ENCODE results near the gene NR4A3. TPM values are rescaled to one million over a fixed set of nuclear protein-coding genes. Genes with fewer than 3 reads are reported as not detected.

Gene NR4A3
- polyA plus RNA-seq, 1 experiment: 0.14 TPM

DNA sequence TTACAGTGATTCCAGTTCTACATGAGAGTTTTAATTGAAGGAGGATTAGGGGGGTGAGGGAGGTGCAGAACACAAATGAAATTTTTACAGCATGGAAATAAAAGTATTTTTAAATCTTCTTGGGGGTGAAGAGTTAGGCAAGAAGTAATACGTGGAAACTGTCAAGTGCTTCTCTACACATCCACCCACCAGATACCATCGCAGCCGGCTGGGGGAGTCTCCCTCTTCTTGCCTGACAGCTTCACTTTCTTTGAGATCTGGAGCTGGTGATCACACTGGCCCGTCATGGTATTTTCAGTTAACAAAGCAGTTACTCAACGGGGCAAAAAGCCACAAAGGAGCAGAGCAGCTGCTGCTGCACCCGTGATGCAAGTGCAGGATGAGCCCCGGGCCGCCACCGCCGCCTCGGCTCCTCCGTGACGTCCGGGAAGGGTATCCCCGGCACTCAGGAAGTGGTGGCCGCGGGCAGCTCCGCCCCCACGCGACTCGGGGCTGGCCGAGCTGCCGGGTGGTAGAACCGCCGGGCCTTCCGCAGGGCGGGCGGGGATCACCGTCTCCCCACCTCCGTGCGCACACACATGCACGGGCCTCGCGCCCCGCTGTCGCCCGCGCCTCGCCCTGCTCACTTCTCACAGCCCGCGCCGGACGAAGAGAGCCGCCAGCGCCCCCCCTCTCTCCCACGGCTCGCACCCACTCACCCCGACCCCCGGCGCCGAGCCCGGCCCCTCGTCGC lies 2.4 kb upstream of the NR4A3 start:
- Histone ChIP-seq H3K4me3 (ENCODE audit: low read depth, low read length) (peak overlapping the region; percentile 81), H3K27me3 (ENCODE audit: control insufficient read depth, insufficient read depth, low read length) (no peaks in the 10 kb centered on the region), H3K9me3 (ENCODE audit: control insufficient read depth, insufficient read depth, low read length) (no peaks in the 10 kb centered on the region; the same call in 1 of the 2 replicates), H3K27ac (ENCODE audit: low read depth, low read length) (peak overlapping the region; percentile 94)
- DNase-seq (ENCODE audit: low read depth, low spot score): peak; percentile 78
- ChIA-PET POLR2A (interaction anchor here (0.5 to 1.2 kb wide), 4 partner anchors 198 to 597 kb away, joined by 3 to 4 read pairs (median 3); partner anchors contain the start of genes ALG2 and SEC61B), CTCF (interaction anchor here (2.1 kb wide), 1 partner anchor 404 kb away, joined by 5 read pairs; no protein-coding TSS in a partner anchor)
- TF ChIP-seq, protein P1, sequence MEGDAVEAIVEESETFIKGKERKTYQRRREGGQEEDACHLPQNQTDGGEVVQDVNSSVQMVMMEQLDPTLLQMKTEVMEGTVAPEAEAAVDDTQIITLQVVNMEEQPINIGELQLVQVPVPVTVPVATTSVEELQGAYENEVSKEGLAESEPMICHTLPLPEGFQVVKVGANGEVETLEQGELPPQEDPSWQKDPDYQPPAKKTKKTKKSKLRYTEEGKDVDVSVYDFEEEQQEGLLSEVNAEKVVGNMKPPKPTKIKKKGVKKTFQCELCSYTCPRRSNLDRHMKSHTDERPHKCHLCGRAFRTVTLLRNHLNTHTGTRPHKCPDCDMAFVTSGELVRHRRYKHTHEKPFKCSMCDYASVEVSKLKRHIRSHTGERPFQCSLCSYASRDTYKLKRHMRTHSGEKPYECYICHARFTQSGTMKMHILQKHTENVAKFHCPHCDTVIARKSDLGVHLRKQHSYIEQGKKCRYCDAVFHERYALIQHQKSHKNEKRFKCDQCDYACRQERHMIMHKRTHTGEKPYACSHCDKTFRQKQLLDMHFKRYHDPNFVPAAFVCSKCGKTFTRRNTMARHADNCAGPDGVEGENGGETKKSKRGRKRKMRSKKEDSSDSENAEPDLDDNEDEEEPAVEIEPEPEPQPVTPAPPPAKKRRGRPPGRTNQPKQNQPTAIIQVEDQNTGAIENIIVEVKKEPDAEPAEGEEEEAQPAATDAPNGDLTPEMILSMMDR (IDR thresholded peaks at IDR 0.05; ENCODE audit: low read depth, low read length): no peak

DNA sequence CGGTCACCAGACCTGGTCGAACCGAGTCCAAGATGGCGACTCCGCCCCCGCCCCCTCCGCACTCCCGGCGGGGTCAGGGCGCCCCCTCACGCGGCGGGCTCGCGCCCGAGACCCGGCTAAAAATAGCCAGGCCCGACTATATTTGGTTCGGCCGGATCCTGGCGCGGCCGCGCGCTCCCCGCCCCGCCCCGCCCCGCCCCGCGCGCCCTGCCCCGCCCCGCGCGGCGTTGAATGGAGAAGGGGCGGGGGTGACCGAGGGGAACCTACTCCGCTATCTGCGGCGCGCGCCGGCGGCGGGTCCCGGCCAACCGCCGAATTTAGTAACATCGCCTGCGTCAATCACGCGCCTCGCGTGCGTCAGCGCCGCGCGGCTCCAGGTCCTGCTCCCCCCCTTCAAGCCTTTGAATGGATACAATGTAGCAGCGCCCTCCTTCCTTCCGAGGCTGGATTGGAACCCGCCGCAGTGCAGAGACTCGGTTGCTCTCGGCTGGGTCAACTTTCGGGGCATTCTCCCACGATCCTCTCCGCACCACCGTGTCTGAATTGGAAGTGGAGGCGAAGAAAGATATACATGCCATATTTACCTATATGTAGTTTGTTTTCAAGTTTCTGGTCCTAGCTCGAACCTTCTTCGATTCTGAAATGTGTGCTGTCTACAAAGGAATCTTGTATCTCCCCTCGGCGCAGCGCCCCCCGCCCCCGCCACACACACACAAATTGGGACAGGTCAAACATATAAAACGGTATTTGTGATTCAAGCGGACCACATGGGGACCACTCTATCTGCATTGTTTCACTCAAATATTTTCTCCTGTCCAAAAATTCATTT lies 1.6 kb upstream of the NR4A3 start:
- Histone ChIP-seq H3K27me3 (ENCODE audit: control insufficient read depth, insufficient read depth, low read length) (peaks cover 5% of the 10 kb centered on the region), H3K27ac (ENCODE audit: low read depth, low read length) (peak overlapping the region; percentile 98), H3K4me3 (ENCODE audit: low read depth, low read length) (peak overlapping the region; percentile 81), H3K9me3 (ENCODE audit: control insufficient read depth, insufficient read depth, low read length) (no peaks in the 10 kb centered on the region; the same call in 1 of the 2 replicates)
- CTCF ChIA-PET: interaction anchor here (1.9 to 2.1 kb wide), 2 partner anchors 403 to 505 kb away, joined by 5 read pairs; no protein-coding TSS in a partner anchor
- peak; percentile 87 for DNase-seq (ENCODE audit: low read depth, low spot score)
- POLR2A ChIA-PET: interaction anchor here (1.1 to 1.2 kb wide), 3 partner anchors 197 to 598 kb away, joined by 3 to 7 read pairs (median 4); partner anchors contain the start of genes ALG2 and SEC61B
- TF ChIP-seq, protein P1 (IDR thresholded peaks at IDR 0.05; ENCODE audit: low read depth, low read length): peak; percentile 17; the same call in 1 of the 2 replicates

DNA sequence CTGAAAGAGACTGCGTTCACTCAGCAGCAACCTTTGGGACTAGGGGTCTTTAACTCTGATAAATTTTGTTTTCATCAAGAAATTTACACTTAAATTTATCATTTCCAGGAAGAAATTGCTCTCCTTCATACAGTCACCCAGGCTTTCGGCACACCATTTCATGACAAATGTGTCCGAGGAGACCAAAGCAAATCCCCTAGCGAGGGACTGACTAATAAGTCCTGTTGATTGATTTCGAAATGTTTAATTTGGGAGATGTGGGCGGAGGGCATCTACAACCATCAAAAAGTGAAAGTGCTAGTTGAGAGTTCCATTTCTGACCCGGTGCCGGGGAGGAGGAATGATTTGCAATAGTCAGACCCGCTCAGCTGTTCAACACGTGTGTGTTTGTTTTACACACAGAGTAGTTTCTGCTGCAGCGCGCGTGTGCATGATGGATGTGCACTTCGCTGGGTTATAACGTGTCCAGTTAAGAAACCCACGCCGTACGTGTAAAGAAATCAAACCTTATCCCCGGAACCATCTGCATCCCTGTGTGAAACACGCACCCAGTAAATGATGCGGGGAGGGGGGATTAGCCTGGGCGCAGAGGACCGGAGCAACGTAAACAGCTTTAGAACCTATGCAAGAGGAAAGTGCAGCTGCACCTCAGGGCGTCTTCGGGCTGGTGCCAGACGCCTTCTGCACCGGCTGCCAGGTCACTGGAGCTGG lies 845 bp upstream of the NR4A3 start:
- ChIA-PET POLR2A (interaction anchor here (1.2 kb wide), 1 partner anchor 599 kb away, joined by 7 read pairs; the partner anchor contains the start of genes ALG2 and SEC61B), CTCF (interaction anchor here (1.9 kb wide), 1 partner anchor 504 kb away, joined by 5 read pairs; no protein-coding TSS in a partner anchor)
- Histone ChIP-seq H3K27me3 (ENCODE audit: control insufficient read depth, insufficient read depth, low read length) (peaks cover 11% of the 10 kb centered on the region), H3K4me3 (ENCODE audit: low read depth, low read length) (peak overlapping the region; percentile 81), H3K9me3 (ENCODE audit: control insufficient read depth, insufficient read depth, low read length) (no peaks in the 10 kb centered on the region; the same call in 1 of the 2 replicates), H3K27ac (ENCODE audit: low read depth, low read length) (peak overlapping the region; percentile 98)
- peak; percentile 61 for DNase-seq (ENCODE audit: low read depth, low spot score)
- TF ChIP-seq, protein P1 (IDR thresholded peaks at IDR 0.05; ENCODE audit: low read depth, low read length): no peak

DNA sequence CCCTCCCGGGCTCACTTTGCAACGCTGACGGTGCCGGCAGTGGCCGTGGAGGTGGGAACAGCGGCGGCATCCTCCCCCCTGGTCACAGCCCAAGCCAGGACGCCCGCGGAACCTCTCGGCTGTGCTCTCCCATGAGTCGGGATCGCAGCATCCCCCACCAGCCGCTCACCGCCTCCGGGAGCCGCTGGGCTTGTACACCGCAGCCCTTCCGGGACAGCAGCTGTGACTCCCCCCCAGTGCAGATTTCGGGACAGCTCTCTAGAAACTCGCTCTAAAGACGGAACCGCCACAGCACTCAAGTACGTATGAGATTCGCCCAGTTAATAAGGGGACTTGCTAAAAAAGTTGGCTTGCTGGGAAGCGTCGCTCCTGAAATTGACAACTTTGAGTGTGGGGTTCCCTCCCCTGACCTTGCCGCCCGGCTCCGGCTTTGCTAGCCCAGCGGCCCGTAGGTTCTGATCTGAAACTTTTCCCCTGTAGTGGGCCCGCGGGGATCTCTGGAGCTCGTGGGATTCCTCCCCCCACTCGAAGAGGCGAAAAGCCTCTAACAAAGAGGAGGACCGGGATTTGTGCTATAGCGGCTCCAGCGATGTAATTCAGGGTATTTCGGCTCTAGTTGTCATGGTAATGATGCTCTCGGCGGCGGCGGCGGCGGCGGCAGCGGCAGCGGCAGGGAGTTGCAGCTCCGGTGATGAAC lies 572 bp downstream of the NR4A3 start:
- CTCF ChIA-PET: interaction anchor here (0.6 kb wide), 3 partner anchors 9 to 454 kb away, joined by 3 to 6 read pairs (median 4); no protein-coding TSS in a partner anchor
- Histone ChIP-seq H3K27me3 (ENCODE audit: control insufficient read depth, insufficient read depth, low read length) (peaks cover 14% of the 10 kb centered on the region), H3K27ac (ENCODE audit: low read depth, low read length) (peak overlapping the region; percentile 98), H3K4me3 (ENCODE audit: low read depth, low read length) (peak overlapping the region; percentile 81), H3K9me3 (ENCODE audit: control insufficient read depth, insufficient read depth, low read length) (no peaks in the 10 kb centered on the region; the same call in 1 of the 2 replicates)
- TF ChIP-seq, protein P1 (IDR thresholded peaks at IDR 0.05; ENCODE audit: low read depth, low read length): no peak
- no peak for DNase-seq (ENCODE audit: low read depth, low spot score)
- POLR2A ChIA-PET: interaction anchor here (0.7 kb wide), 1 partner anchor 208 kb away, joined by 3 read pairs; no protein-coding TSS in a partner anchor
